Measurements from ENCODE around the gene VNN1. TPM values are rescaled to one million over a fixed set of nuclear protein-coding genes. Genes with fewer than 3 reads are reported as not detected.
"Not testable (repeated sequence)": the region's sequence is repeated elsewhere in the genome, so short reads cannot be mapped to it uniquely, and the experiment has no call there.

VNN1 gene
- total RNA-seq, 8 experiments from 2014 or later: 0.05 to 0.14 TPM; not detected in 6

DNA sequence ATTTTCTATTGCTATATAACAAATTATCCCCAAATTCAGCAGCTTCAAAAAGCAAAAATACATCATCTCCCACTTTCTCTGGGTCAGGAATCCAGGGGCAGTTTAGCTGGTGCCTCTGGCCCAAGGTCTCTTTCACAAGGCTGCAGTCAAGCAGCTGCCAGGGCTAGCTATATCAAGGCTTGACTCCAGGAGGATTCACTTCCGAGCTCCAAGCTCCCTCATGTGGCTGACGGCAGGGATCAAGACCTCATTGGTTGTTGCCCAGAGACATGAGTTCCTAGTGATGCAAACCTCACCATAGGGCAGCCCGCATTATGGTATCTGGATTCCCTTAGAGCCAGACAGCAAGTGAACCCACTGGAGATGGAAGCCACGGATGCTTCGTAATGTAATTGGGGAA lies 1.3 kb upstream of the VNN1 start:
- Histone ChIP-seq H3K4me3 (no peak overlapping the region), H3K4me1 (replicated peaks in 1 of 2) (no peaks in the 10 kb centered on the region), H3K27ac (no peak overlapping the region)
- in situ Hi-C loops (cut with MboI; ENCODE audit: low pct_unique_long_range_greater_than_20kb in 2 of 9, low sequenced_read_pairs in 9 of 9, unreplicated experiment in 9 of 9): loop anchor here in 1 of 9 experiments (25.0 kb wide), 1 partner anchor 178 kb away; the partner anchor contains the start of gene TAAR9
- ATAC-seq (replicated peaks in 6 of 8): peak in 4 of 8 experiments; percentile 61 to 99 (median 96)
- WGBS, 10 experiments: 20 to 96% (median 81%) methylated on average over 1 to 5 of the region's 5 CpGs; no CpG with 5 or more reads in 4 of the 10 experiments

DNA sequence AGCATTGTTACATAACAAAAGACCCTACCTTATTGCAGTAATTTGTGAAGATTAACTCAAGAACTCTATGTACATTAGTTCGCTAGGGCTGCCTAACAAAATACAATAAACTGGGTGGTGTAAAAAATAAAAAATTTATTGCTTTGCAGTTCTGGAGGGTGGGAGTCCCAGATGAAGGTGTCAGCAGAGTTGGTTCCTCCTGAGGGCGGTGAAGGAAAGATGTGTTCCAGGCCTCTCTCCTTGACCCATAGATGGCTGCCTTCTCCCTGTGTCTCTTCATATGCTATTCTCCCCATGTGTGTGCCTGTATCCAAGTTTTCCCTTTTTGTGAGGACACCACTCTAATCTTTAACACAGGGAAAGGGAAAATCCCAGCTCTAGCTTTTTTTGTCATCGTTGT lies 305 bp upstream of the VNN1 start:
- ATAC-seq (replicated peaks in 6 of 8): no peak
- in situ Hi-C loops (cut with MboI; ENCODE audit: low pct_unique_long_range_greater_than_20kb in 2 of 9, low sequenced_read_pairs in 9 of 9, unreplicated experiment in 9 of 9): loop anchor here in 1 of 9 experiments (25.0 kb wide), 1 partner anchor 177 kb away; the partner anchor contains the start of gene TAAR9

DNA sequence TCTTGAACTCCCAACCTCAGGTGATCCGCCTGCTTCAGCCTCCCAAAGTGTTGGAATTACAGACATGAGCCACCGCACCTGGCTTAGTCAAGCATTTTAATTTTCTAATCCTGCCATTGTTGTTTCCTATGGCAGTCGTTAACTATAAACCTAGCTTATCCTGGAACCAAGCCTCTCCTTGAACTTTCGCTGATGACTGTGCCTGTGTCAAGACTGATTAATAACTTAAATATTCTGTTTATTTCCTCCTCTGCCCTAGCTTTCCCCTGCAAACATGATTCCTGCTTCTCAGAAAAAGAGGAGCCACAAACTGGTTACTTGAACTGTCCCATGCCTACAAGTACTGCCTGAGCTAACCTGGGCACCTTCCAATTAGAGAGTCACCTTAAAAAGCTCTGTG lies 1.5 kb downstream of the VNN1 start:
- Histone ChIP-seq H3K4me3 (no peak overlapping the region), H3K4me1 (replicated peaks in 1 of 2) (no peaks in the 10 kb centered on the region), H3K27ac (no peak overlapping the region)
- 86 to 100% (median 94%) methylated on average over 1 to 4 of the region's 4 CpGs; no CpG with 5 or more reads in 4 of the 10 experiments for WGBS, 10 experiments
- in situ Hi-C loops (cut with MboI; ENCODE audit: low pct_unique_long_range_greater_than_20kb in 2 of 9, low sequenced_read_pairs in 9 of 9, unreplicated experiment in 9 of 9): loop anchor here in 1 of 9 experiments (25.0 kb wide), 1 partner anchor 175 kb away; the partner anchor contains the start of gene TAAR9
- ATAC-seq (replicated peaks in 6 of 8): no peak

More for the DNA sequence above, 305 bp upstream of the VNN1 start:
- 55 to 100% (median 93%) methylated on average over 1 to 2 of the region's 3 CpGs; no CpG with 5 or more reads in 2 of the 10 experiments for WGBS, 10 experiments
- Histone ChIP-seq H3K27ac (no peak overlapping the region), H3K4me3 (no peak overlapping the region), H3K4me1 (replicated peaks in 1 of 2) (no peaks in the 10 kb centered on the region)

DNA sequence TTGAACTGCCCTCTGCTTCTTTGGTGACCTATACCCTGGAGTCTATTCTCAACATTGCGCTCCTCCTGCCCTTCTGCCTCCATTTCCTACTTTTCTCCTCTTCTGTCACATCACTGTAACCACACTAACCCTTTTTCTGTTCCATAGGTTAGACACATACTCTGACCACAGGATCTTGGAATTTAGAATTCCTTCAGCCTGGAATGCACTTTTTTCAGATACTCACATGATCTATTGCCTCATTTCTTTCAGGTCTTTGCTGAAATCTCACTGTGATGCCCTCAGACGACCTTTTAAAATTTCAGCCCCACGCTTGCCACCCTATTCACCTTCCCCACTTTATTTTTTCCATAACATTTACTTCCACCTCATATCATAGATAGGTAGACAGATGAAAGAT lies 5.1 kb downstream of the VNN1 start:
- WGBS, 10 experiments: 27 to 100% (median 85%) methylated on average over 1 to 3 of the region's 3 CpGs
- Histone ChIP-seq H3K4me3 (no peak overlapping the region), H3K4me1 (replicated peaks in 1 of 2) (no peaks in the 10 kb centered on the region), H3K27ac (no peak overlapping the region)
- in situ Hi-C loops (cut with MboI; ENCODE audit: low pct_unique_long_range_greater_than_20kb in 2 of 9, low sequenced_read_pairs in 9 of 9, unreplicated experiment in 9 of 9): loop anchor here in 1 of 9 experiments (25.0 kb wide), 1 partner anchor 171 kb away; the partner anchor contains the start of gene TAAR9
- no peak for ATAC-seq (replicated peaks in 6 of 8)

DNA sequence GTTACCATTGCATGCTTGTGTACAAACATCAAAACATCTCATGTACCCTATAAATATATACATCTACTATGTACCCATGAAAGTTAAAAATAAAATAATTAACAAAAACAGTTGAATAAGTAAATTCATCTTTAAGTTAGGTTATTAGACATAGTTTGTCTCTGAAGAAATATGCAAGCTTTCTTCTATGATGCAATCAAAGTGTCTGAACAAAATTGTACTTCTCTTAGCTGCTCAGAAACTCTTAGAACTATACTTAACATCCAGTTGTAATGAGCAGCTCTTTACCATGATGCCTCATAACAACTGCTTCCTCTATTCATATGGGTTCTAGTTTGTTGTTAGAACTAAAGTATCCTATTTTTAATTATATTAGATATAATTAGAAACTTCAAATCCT lies 5.9 kb downstream of the VNN1 start:
- no peak for ATAC-seq (replicated peaks in 6 of 8)

DNA sequence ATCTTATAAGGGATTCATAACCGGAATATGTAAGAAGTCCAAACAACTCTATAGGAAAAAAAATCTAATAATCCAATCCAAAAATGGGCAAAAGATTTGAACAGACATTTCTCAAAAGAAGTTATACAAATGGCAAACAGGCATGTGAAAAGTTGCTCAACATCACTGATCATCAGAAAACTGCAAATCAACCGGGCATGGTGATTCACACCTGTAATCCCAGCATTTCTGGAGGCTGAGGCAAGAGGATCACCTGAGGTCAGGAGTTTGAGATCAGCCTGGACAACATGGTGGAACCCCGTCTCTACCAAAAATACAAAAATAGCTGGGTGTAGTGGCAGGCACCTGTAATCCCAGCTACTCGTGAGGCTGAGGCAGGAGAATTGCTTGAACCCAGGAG lies 7.1 kb downstream of the VNN1 start:
- not testable (repeated sequence) for H3K27ac ChIP-seq; ATAC-seq (replicated peaks in 6 of 8); H3K4me1 ChIP-seq (replicated peaks in 1 of 2); H3K4me3 ChIP-seq
- 20 to 100% (median 81%) methylated on average over 1 to 4 of the region's 4 CpGs for WGBS, 10 experiments
- in situ Hi-C loops (cut with MboI; ENCODE audit: low pct_unique_long_range_greater_than_20kb in 2 of 9, low sequenced_read_pairs in 9 of 9, unreplicated experiment in 9 of 9): loop anchor here in 1 of 9 experiments (25.0 kb wide), 1 partner anchor 169 kb away; the partner anchor contains the start of gene TAAR9

More for the DNA sequence above, 5.9 kb downstream of the VNN1 start:
- H3K4me1 ChIP-seq (replicated peaks in 1 of 2): no peaks in the 10 kb centered on the region
- no peak overlapping the region for H3K4me3 ChIP-seq
- in situ Hi-C loops (cut with MboI; ENCODE audit: low pct_unique_long_range_greater_than_20kb in 2 of 9, low sequenced_read_pairs in 9 of 9, unreplicated experiment in 9 of 9): loop anchor here in 1 of 9 experiments (25.0 kb wide), 1 partner anchor 171 kb away; the partner anchor contains the start of gene TAAR9
- H3K27ac ChIP-seq: no peak overlapping the region

DNA sequence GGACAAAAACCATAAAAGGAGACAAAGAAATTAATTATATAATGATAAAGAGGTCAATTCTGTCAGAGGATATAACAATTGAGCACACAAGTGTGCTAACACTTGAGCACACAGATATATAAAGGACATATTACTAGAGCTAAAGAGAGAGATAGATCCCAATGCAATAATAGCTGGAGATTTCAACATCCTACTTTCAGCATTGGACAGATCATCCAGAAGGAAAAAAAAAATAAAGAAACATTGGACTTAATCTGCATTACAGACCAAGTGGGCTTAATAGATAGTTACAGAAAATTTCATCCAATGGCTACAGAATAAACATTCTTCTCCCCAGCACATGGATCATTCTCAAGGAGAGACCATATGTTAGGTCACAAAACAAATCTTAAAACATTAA lies 9.9 kb downstream of the VNN1 start:
- no peak overlapping the region for H3K4me3 ChIP-seq
- H3K27ac ChIP-seq: no peak overlapping the region
- in situ Hi-C loops (cut with MboI; ENCODE audit: low pct_unique_long_range_greater_than_20kb in 2 of 9, low sequenced_read_pairs in 9 of 9, unreplicated experiment in 9 of 9): loop anchor here in 1 of 9 experiments (25.0 kb wide), 1 partner anchor 167 kb away; the partner anchor contains the start of gene TAAR9
- no peaks in the 10 kb centered on the region for H3K4me1 ChIP-seq (replicated peaks in 1 of 2)
- ATAC-seq (replicated peaks in 6 of 8): no peak

DNA sequence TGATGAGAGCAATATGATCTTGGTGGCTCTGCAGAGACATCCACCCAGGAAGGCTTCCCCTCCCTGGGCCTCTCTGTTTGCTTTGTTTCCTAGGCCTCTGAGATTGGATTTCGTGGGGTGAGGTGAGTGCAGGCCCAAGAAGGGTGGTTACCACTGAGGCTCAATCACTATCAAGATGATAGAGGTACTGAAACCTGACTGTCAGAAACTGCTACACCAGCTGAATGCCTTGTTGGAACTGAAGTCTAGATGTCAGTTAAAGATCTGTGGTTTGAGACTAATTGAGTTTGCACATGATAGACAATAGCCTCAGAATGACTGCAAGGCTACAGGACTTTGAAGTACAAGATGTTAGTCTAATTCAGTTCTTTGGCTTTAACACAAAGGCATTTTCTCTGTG lies 15.2 kb downstream of the VNN1 start:
- 0 to 60% (median 50%) methylated on average over 1 of the region's 1 CpG; no CpG with 5 or more reads in 7 of the 10 experiments for WGBS, 10 experiments
- in situ Hi-C loops (cut with MboI; ENCODE audit: low pct_unique_long_range_greater_than_20kb in 2 of 9, low sequenced_read_pairs in 9 of 9, unreplicated experiment in 9 of 9): no loop called here
- no peak overlapping the region for H3K27ac ChIP-seq
- ATAC-seq (replicated peaks in 6 of 8): peak in 2 of 8 experiments; percentile 32 to 47
- no peak overlapping the region for H3K4me3 ChIP-seq
- no peaks in the 10 kb centered on the region for H3K4me1 ChIP-seq (replicated peaks in 1 of 2)

DNA sequence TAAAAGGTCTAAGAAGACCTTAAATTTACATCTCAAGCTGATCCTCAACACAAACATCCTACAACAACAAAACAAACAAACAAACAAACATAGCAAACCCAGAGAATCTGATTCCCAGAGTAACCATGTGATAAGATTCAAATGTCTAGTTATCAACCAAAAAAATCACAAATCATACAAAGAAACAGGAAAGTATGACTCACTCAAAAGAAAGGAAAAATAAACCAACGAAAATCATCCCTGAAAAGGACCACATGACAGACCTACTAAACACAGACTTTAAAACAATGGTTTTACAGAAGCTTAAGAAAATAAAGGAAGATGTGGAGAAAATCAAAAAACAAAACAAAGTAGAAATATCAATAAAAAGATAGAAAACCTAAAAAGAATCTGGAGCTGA lies 18.1 kb downstream of the VNN1 start:
- Histone ChIP-seq H3K27ac (no peak overlapping the region), H3K4me1 (replicated peaks in 1 of 2) (no peaks in the 10 kb centered on the region), H3K4me3 (no peak overlapping the region)
- in situ Hi-C loops (cut with MboI; ENCODE audit: low pct_unique_long_range_greater_than_20kb in 2 of 9, low sequenced_read_pairs in 9 of 9, unreplicated experiment in 9 of 9): no loop called here
- 0 to 77% (median 40%) methylated on average over 1 of the region's 1 CpG for WGBS, 10 experiments
- ATAC-seq (replicated peaks in 6 of 8): no peak

DNA sequence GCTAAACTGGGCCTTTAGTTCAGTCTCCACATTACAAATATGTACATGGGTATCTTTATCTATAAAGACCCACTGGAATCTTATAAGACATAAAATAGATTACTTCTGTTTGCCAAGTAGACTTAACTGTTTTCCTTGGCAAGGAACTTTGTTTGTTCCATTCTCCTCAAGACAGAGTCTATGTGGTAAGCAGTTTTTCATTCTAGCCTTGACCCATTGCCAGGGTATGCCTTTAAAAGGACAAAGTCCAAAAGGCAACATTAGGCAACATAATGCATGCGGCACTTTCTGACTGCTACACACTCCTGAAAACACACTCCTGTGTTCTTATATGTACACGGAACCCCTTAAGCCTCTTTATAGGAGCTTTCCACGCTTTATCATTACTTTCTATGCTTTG lies 20.4 kb downstream of the VNN1 start:
- Histone ChIP-seq H3K27ac (no peak overlapping the region), H3K4me1 (replicated peaks in 1 of 2) (no peaks in the 10 kb centered on the region), H3K4me3 (no peak overlapping the region)
- WGBS, 10 experiments: 14 to 100% (median 77%) methylated on average over 1 to 3 of the region's 3 CpGs
- in situ Hi-C loops (cut with MboI; ENCODE audit: low pct_unique_long_range_greater_than_20kb in 2 of 9, low sequenced_read_pairs in 9 of 9, unreplicated experiment in 9 of 9): no loop called here
- no peak for ATAC-seq (replicated peaks in 6 of 8)

DNA sequence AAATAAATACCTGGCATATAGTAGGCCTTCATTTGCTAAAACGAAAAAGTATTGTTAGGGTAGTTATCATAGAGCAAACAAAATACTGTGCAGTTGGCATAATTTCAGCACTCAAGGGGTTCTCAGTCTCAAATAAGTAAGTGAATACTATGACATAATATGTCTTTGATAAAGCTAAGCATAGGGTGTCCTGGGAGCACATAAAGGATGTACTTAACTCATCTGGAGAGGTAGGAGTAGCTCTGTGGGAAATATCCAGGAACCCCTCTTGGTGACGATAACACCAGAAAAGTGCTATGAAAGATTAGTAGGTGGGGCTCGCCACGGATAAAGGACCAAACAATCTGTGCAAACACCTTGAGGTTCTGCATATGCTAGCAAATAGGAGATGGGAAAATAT lies 23.2 kb downstream of the VNN1 start:
- Histone ChIP-seq H3K27ac (no peak overlapping the region), H3K4me3 (no peak overlapping the region), H3K4me1 (replicated peaks in 1 of 2) (no peaks in the 10 kb centered on the region)
- no peak for ATAC-seq (replicated peaks in 6 of 8)
- in situ Hi-C loops (cut with MboI; ENCODE audit: low pct_unique_long_range_greater_than_20kb in 2 of 9, low sequenced_read_pairs in 9 of 9, unreplicated experiment in 9 of 9): no loop called here
- 0 to 90% (median 80%) methylated on average over 1 to 4 of the region's 4 CpGs; no CpG with 5 or more reads in 1 of the 10 experiments for WGBS, 10 experiments

DNA sequence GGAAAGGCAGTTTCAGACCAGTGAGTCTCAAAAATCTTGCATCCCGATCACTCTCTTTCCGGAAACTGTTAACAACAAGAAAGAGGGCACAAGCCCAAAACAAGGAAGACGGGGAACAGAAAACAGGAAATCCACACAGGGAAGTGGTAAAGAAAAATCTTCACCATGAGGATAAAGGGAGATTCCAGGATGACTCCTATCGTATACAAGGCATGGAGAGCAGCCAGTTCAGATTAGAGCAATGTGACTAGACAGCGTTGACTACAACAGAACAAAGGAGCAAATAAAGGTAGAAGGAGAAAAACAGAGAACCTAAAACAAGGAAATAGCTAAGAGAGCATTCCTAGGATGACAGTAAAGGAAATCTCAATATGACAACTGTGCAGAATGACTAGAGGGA lies 26.5 kb downstream of the VNN1 start:
- no peak for ATAC-seq (replicated peaks in 6 of 8)
- Histone ChIP-seq H3K27ac (no peak overlapping the region), H3K4me3 (no peak overlapping the region), H3K4me1 (replicated peaks in 1 of 2) (no peaks in the 10 kb centered on the region)
- WGBS, 10 experiments: 48 to 100% (median 85%) methylated on average over 2 to 5 of the region's 5 CpGs
- in situ Hi-C loops (cut with MboI; ENCODE audit: low pct_unique_long_range_greater_than_20kb in 2 of 9, low sequenced_read_pairs in 9 of 9, unreplicated experiment in 9 of 9): no loop called here

DNA sequence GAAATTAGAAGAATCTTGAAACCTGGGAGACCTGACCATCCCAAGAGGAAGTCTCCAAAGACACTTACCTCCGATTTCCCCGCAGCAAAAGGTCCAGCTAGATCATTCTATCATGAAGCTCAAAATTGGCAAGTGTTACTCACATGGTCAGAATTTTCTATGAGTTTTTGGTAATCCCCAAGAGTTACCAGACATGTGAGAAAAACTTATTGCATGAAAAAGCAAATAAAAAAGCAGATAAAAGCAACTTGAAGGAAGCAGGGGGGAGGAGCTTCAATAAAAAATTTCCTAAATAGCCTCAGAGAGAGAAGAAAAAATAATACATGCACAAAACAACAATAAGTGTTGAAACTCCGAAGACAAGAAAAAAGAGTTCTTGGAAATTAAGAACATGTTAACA lies 27.3 kb downstream of the VNN1 start:
- no peak for ATAC-seq (replicated peaks in 6 of 8)
- 14 to 100% (median 85%) methylated on average over 1 to 3 of the region's 3 CpGs for WGBS, 10 experiments
- Histone ChIP-seq H3K4me1 (replicated peaks in 1 of 2) (no peaks in the 10 kb centered on the region), H3K27ac (no peak overlapping the region), H3K4me3 (no peak overlapping the region)
- in situ Hi-C loops (cut with MboI; ENCODE audit: low pct_unique_long_range_greater_than_20kb in 2 of 9, low sequenced_read_pairs in 9 of 9, unreplicated experiment in 9 of 9): no loop called here

DNA sequence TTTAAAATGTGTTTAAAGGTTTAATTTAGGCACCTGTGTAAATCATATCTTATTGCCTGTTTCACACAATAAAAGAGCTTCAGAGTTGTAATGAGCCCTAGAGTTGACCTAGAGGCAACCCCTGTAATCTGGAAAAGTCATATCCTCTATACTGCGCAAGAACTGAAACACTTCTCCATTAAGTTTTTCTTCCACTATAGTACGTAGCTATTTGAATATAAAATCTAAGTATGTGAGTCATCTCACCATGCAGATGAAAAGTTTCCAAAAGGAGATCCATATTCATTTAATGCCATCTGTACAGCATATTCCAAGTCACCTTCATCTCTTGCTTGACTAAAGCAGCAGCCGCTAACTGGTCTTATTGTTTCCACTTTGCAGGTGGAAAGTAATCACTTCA lies 28.8 kb downstream of the VNN1 start:
- in situ Hi-C loops (cut with MboI; ENCODE audit: low pct_unique_long_range_greater_than_20kb in 2 of 9, low sequenced_read_pairs in 9 of 9, unreplicated experiment in 9 of 9): no loop called here
- no peaks in the 10 kb centered on the region for H3K4me1 ChIP-seq (replicated peaks in 1 of 2)
- WGBS, 10 experiments: 17 to 100% (median 93%) methylated on average over 1 to 3 of the region's 3 CpGs; no CpG with 5 or more reads in 1 of the 10 experiments
- no peak overlapping the region for H3K4me3 ChIP-seq
- ATAC-seq (replicated peaks in 6 of 8): peak in 3 of 8 experiments; percentile 66 to 87 (median 76)
- no peak overlapping the region for H3K27ac ChIP-seq

Data from motor neuron (in vitro differentiated cells).